Thymus (tissue), 11 donors: ENCODE data around the gene AVEN. TPM values are rescaled to one million over a fixed set of nuclear protein-coding genes. Genes with fewer than 3 reads are reported as not detected.

Source experiments
- DNase-seq, 9 donors: peaks; one replicate each; pipeline ENCODE4 v3.0.0-alpha.2; 2013; ENCODE audit warnings: low spot score in 9 of 9, low read depth in 6 of 9, missing footprints in 1 of 9
- H3K27ac ChIP-seq, 2 donors: one replicate each; pipeline ENCODE4 v1.5.1; 2013; ENCODE audit warnings: control low read depth in 1 of 2, low read depth in 1 of 2, low read length in 1 of 2, mild to moderate bottlenecking in 1 of 2, moderate library complexity in 1 of 2
- H3K27me3 ChIP-seq, 2 donors: one replicate each; pipeline ENCODE4 v1.5.1; 2013; ENCODE audit warnings: low read length in 1 of 2; ENCODE audit not compliant: control insufficient read depth in 2 of 2, insufficient read depth in 1 of 2
- H3K36me3 ChIP-seq, 2 donors: one replicate each; pipeline ENCODE4 v1.5.1; 2013; ENCODE audit warnings: low read length in 1 of 2, mild to moderate bottlenecking in 1 of 2, moderate library complexity in 1 of 2; ENCODE audit not compliant: control insufficient read depth in 2 of 2, insufficient read depth in 2 of 2
- H3K4me1 ChIP-seq, 2 donors: one replicate each; pipeline ENCODE4 v1.5.1; 2013; ENCODE audit warnings: low read length in 2 of 2; ENCODE audit not compliant: control insufficient read depth in 2 of 2, insufficient read depth in 2 of 2
- H3K4me3 ChIP-seq, 2 donors: one replicate each; pipeline ENCODE4 v1.5.1; 2013; ENCODE audit warnings: low read length in 2 of 2, control low read depth in 1 of 2, mild to moderate bottlenecking in 1 of 2
- H3K9me3 ChIP-seq, 2 donors: one replicate each; pipeline ENCODE4 v1.5.1; 2013; ENCODE audit warnings: low read length in 1 of 2, mild to moderate bottlenecking in 1 of 2; ENCODE audit not compliant: control insufficient read depth in 2 of 2, insufficient read depth in 1 of 2
- WGBS: extraction: QIAGEN DNeasy Blood & Tissue Kit; methylation state at CpG from one replicate; pipeline ENCODE4 v1.1.7; 2013; 5-methylcytosine and 5-hydroxymethylcytosine counted together
- polyA plus RNA-seq: library from polyadenylated mRNA; stranded (reverse); fragments of 200-250 nt; gene quantifications from one replicate; pipeline ENCODE4 v1.2.3, GENCODE V29; 2013
- total RNA-seq: library from RNA; stranded (reverse); fragments of 120-200 nt; gene quantifications from one replicate; pipeline ENCODE4 v1.2.4, GENCODE V29; 2013
- donor health status: healthy.

AVEN gene
- total and polyA plus RNA-seq, 2 donors = 10.9 to 14.2 TPM

GRCh38 chr15:33959844-33960548, 79.0 kb downstream of the AVEN start:
- H3K9me3 ChIP-seq = no peaks in the 10 kb centered on the region
- no peak overlapping the region for H3K4me3 ChIP-seq
- H3K27me3 ChIP-seq = no peaks in the 10 kb centered on the region
- WGBS = 83% methylated on average over 7 of the region's 7 CpGs
- no peaks in the 10 kb centered on the region for H3K4me1 ChIP-seq
- H3K36me3 ChIP-seq = no peaks in the 10 kb centered on the region
- no peak overlapping the region for H3K27ac ChIP-seq
- peak in 1 of 9 donors; percentile 9 for DNase-seq

- H3K4me1 ChIP-seq = no peaks in the 10 kb centered on the region
- WGBS = 91% methylated on average over 1 of the region's 1 CpG
- no peak for DNase-seq
- no peaks in the 10 kb centered on the region for H3K27me3 ChIP-seq
- no peaks in the 10 kb centered on the region for H3K9me3 ChIP-seq
- H3K27ac ChIP-seq = no peak overlapping the region
- H3K4me3 ChIP-seq = no peak overlapping the region
- no peaks in the 10 kb centered on the region for H3K36me3 ChIP-seq
Measured at GRCh38 chr15:33956397-33956796, 82.6 kb downstream of the AVEN start.

GRCh38 chr15:33955945-33956344, 83.1 kb downstream of the AVEN start:
- DNase-seq = no peak
- Histone ChIP-seq H3K4me3 (no peak overlapping the region), H3K27me3 (no peaks in the 10 kb centered on the region), H3K4me1 (no peaks in the 10 kb centered on the region), H3K27ac (no peak overlapping the region), H3K36me3 (no peaks in the 10 kb centered on the region), H3K9me3 (no peaks in the 10 kb centered on the region)
- 87% methylated on average over 10 of the region's 10 CpGs for WGBS

GRCh38 chr15:33946152-33946551, 92.9 kb downstream of the AVEN start:
- Histone ChIP-seq H3K36me3 (no peaks in the 10 kb centered on the region), H3K9me3 (no peaks in the 10 kb centered on the region), H3K4me3 (no peak overlapping the region), H3K27ac (no peak overlapping the region), H3K4me1 (no peaks in the 10 kb centered on the region), H3K27me3 (no peaks in the 10 kb centered on the region)
- no peak for DNase-seq
- WGBS = 96% methylated on average over 1 of the region's 1 CpG

- Histone ChIP-seq H3K36me3 (no peaks in the 10 kb centered on the region), H3K27ac (no peak overlapping the region), H3K4me1 (no peaks in the 10 kb centered on the region), H3K9me3 (no peaks in the 10 kb centered on the region), H3K27me3 (no peaks in the 10 kb centered on the region), H3K4me3 (no peak overlapping the region)
- DNase-seq = no peak
- WGBS = 93% methylated on average over 4 of the region's 4 CpGs
Measured at GRCh38 chr15:33941279-33942063, 97.5 kb downstream of the AVEN start.

- Histone ChIP-seq H3K27me3 (no peaks in the 10 kb centered on the region), H3K4me3 (no peak overlapping the region), H3K36me3 (no peaks in the 10 kb centered on the region), H3K9me3 (no peaks in the 10 kb centered on the region), H3K27ac (no peak overlapping the region), H3K4me1 (no peaks in the 10 kb centered on the region)
- WGBS = 96% methylated on average over 5 of the region's 5 CpGs
- DNase-seq = no peak
Measured at GRCh38 chr15:33934921-33935320, 104.1 kb downstream of the AVEN start.

GRCh38 chr15:33934396-33934795, 104.6 kb downstream of the AVEN start:
- 97% methylated on average over 3 of the region's 3 CpGs for WGBS
- H3K27ac ChIP-seq = no peak overlapping the region

GRCh38 chr15:33932734-33933133, 106.3 kb downstream of the AVEN start:
- Histone ChIP-seq H3K36me3 (no peaks in the 10 kb centered on the region), H3K4me3 (no peak overlapping the region), H3K27ac (no peak overlapping the region), H3K27me3 (no peaks in the 10 kb centered on the region), H3K4me1 (no peaks in the 10 kb centered on the region), H3K9me3 (no peaks in the 10 kb centered on the region)
- WGBS = 100% methylated on average over 2 of the region's 2 CpGs
- no peak for DNase-seq

More at GRCh38 chr15:33934396-33934795, 104.6 kb downstream of the AVEN start:
- no peaks in the 10 kb centered on the region for H3K27me3 ChIP-seq
- DNase-seq = no peak
- H3K36me3 ChIP-seq = no peaks in the 10 kb centered on the region
- no peaks in the 10 kb centered on the region for H3K4me1 ChIP-seq
- H3K4me3 ChIP-seq = no peak overlapping the region
- no peaks in the 10 kb centered on the region for H3K9me3 ChIP-seq

GRCh38 chr15:33926260-33926659, 112.7 kb downstream of the AVEN start:
- DNase-seq = no peak
- Histone ChIP-seq H3K36me3 (no peaks in the 10 kb centered on the region), H3K4me3 (no peak overlapping the region), H3K27ac (no peak overlapping the region), H3K4me1 (no peaks in the 10 kb centered on the region), H3K27me3 (no peaks in the 10 kb centered on the region), H3K9me3 (no peaks in the 10 kb centered on the region)
- 96% methylated on average over 4 of the region's 4 CpGs for WGBS
